ENCODE results near the gene FGF8.

FGF8 gene

DNA sequence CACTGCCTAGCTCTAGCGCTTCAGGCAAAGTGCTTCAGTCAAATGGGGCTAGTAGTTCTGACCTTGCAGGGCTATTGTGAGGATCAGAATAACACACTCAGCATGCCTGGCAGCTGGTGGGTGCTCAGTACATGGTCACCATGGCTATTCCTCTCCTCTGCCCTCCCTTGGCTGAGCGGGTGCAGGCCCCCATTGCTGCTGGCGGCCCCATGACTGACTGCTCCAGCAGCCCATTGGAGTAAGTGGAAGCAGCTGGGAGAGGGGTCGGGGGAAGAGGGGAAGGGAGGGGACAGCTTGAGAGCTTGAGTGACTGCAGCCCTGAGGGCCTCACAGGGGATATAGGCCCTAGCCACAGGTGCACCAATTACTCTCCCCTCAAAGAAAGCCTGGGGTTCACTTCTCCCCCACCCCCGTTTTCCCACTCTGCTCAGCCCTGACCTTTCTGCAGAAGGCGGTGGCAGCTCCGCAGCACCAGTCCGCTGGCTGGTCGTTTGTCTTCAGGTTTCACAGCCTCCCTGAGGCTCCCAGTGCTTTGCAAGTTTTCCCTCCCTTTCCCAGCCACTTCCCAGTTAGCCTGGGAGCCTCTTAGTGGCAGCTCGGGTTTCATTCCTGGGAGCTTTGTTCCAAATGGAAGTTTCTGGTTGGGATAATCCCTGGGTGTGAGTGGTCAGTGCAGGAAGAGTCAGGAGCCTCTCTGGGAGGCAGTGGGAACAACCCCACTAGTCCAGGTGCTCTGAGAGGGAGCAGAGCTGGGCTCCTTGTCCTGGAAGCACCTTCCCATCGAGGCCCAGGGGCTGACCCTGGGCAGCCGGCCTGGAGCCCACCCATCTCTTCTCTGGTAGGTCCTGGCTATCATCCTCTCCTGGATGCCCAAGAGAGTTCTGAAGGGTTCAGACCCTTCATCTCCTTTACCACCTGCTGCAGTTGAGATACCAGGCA is 16.3 kb downstream of the FGF8 start:
- no peak for DNase-seq (ENCODE audit: low spot score)
- TF ChIP-seq, protein P1, sequence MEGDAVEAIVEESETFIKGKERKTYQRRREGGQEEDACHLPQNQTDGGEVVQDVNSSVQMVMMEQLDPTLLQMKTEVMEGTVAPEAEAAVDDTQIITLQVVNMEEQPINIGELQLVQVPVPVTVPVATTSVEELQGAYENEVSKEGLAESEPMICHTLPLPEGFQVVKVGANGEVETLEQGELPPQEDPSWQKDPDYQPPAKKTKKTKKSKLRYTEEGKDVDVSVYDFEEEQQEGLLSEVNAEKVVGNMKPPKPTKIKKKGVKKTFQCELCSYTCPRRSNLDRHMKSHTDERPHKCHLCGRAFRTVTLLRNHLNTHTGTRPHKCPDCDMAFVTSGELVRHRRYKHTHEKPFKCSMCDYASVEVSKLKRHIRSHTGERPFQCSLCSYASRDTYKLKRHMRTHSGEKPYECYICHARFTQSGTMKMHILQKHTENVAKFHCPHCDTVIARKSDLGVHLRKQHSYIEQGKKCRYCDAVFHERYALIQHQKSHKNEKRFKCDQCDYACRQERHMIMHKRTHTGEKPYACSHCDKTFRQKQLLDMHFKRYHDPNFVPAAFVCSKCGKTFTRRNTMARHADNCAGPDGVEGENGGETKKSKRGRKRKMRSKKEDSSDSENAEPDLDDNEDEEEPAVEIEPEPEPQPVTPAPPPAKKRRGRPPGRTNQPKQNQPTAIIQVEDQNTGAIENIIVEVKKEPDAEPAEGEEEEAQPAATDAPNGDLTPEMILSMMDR (IDR thresholded peaks at IDR 0.05; ENCODE audit: extremely low read depth, missing control alignments) = no peak

DNA sequence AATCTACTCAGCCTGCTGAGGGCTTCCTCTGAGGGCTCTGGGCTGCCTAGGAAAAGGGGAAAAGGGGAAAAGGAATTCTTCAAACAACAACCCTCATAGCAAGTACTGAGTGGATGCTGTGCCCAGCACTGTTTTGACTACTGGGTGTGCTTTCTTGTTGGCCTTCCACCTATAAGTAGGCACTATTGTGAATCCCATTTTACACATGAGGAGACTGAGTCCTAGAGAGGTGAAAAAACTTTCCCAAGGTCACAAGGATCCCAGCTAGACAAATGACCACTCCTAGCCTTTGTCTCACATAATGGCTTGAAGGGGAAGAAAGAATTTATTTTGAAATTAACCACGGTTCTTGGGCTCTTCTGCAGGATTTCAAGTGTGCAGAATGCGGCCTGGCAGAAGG is 17.1 kb downstream of the FGF8 start:
- DNase-seq (ENCODE audit: low spot score) = no peak
- TF ChIP-seq, protein P1 (IDR thresholded peaks at IDR 0.05; ENCODE audit: extremely low read depth, missing control alignments) = no peak

DNA sequence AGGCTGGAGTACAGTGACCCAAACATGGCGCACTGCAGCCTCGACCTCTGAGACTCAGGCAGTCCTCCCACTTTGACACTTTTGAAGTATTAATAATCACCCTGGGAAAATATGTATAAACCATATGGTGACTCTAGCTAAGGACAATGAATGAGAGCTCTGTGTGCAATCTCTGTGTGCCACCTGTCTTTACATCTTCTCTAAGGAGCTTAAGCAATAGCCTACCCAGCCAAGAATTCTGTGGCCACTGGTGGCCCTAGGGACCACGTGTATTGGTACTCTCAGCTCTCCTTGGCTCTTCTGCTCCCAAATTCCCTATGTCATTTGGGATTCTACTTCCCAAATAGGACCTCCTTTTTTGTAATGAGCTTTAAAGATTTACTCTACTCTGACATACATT is 23.7 kb downstream of the FGF8 start:
- no peak for DNase-seq (ENCODE audit: low spot score)
- TF ChIP-seq, protein P1 (IDR thresholded peaks at IDR 0.05; ENCODE audit: extremely low read depth, missing control alignments) = no peak

DNA sequence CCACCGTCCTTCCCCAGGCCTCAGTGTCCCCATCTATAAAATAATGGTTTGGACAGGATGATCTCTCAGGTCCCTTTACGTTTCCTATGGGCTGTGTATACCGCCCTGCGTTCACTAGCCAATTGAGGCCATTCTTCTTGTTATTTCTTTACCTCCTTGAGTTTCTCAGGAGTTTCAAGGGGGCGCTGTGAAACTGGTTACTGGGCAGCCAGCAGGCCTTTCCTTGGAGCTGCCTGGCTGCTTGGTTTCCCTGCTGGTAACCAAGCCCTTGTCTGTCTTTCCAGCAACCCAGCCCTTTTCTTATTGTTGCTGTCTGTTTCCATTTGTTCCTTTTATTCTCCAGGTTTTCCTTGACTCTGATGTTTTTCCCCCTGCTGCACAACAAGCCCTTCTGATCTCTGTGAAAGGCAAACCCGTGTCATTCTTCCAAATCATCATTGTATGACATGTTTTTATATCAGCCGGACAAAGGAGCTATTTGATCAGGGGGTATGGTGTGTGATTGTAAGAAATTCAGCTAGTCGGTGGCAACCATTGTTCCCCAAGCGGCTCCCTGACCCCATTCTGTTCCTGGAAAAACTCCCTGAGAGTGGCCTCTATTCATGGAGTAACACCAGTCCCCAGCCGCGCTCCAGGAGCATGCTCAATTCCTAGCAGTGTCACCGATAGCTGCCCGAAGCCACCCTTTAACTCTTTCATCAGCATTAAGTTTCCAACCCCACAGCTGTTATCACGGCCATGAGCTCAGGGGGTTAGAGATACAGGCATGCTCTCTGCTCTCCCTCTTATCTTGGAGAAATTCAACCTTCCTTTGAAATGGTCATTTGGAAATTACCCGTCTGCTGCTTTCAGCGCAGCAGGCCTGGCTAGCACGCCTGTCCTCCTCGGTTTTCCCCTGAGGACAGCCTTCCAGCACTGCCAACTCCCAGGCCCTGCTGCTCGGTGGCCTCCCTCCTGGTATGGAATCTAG is 26.6 kb downstream of the FGF8 start:
- DNase-seq (ENCODE audit: low spot score) = no peak
- TF ChIP-seq, protein P1 (IDR thresholded peaks at IDR 0.05; ENCODE audit: extremely low read depth, missing control alignments) = no peak

DNA sequence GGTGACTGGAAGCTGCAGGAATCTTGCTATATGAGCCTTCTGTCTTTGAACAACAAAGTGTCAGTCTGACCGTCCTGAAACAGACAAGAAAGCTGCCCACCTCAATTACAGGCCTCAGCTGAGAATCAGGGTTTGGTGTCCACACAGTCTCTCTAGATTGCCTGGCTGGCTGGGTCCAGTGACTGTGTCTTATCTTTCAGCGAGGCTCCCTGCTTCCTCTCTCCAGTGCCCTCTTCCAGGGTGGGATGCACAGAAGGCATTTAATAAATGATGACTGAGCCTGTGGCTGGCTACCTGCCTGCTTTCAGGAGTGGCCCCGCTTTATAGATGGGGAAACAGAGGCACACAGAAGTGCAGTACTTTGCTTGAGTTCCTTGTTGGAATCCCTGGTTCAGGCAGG is 27.4 kb downstream of the FGF8 start:
- DNase-seq (ENCODE audit: low spot score) = no peak

DNA sequence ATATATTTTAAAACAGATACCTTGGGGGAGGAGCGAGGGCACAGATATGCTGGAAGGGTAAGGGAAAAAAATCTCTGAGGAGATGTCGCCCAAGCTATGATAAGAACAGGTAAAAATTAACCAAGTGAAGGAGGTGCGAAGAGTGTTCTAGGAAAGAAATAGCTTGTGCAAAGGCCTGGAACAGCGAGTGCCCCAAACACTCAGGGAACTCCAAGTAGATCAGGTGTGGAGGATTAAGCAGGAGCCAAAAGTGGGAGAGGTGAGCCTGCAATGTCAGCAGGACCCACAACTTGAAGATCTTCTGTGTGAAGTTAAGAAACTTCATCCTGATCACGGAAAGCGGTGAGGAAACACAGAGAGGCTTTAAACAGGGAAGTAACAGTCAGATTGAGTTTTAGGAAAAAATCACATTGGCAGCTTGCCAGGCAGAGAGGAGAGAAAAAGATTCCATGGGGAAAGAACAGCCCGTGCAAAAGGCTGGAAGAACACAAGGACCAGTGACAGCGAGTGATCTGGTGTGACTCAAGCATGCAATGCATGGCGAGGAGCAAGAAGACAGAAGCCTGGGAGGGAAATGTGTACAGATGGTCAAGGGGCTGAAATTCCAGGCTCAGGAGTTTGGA is 30.7 kb downstream of the FGF8 start:
- DNase-seq (ENCODE audit: low spot score) = no peak
- TF ChIP-seq, protein P1 (IDR thresholded peaks at IDR 0.05; ENCODE audit: extremely low read depth, missing control alignments) = no peak

More for the DNA sequence above, 27.4 kb downstream of the FGF8 start:
- TF ChIP-seq, protein P1 (IDR thresholded peaks at IDR 0.05; ENCODE audit: extremely low read depth, missing control alignments) = no peak
